H1 (cell line): ENCODE data around the gene TMEM235. TPM values are rescaled to one million over a fixed set of nuclear protein-coding genes. Genes with fewer than 3 reads are reported as not detected.
A peak's percentile ranks its signal among the peaks of the same experiment; 100 is the strongest.

Source experiments
- CTCF ChIA-PET: fragments of 300-600 bp; sonication (Branson Sonifier 250); formaldehyde crosslinking; loops from one replicate; lab custom pipeline; 2021; ENCODE audit not compliant: partially characterized antibody; lab: Charles Lee
- POLR2A ChIA-PET: fragments of 300-600 bp; sonication (Branson Sonifier 250); formaldehyde crosslinking; loops from one replicate; lab custom pipeline; 2021; ENCODE audit warnings: inconsistent platforms; ENCODE audit not compliant: partially characterized antibody; lab: Charles Lee
- DNase-seq, 2 experiments: peaks; one replicate each; pipeline versions ENCODE4 v3.0.0 to v3.0.0-alpha.2; 2010 to 2022; ENCODE audit warnings: low spot score in 2 of 2, low read depth in 1 of 2, mixed read lengths in 1 of 2
- FAIRE-seq: peaks from 2 replicates; lab custom pipeline; 2011; peaks lifted over from hg19 to GRCh38; lab: Jason Lieb, UNC
- H2AFZ ChIP-seq: 2 replicates; pipeline ENCODE4 v1.8.1; 2012; ENCODE audit warnings: low read length, inconsistent platforms
- H2AK5ac ChIP-seq: 2 replicates; pipeline ENCODE4 v1.6.1; 2013; ENCODE audit warnings: low read depth, low read length
- H2BK120ac ChIP-seq: replicated peaks from 2 replicates; pipeline ENCODE3; 2013; ENCODE audit warnings: low read depth, low read length, inconsistent platforms
- H2BK12ac ChIP-seq: 2 replicates; pipeline ENCODE4 v1.6.1; 2013; ENCODE audit warnings: low read depth, low read length
- H2BK15ac ChIP-seq: 2 replicates; pipeline ENCODE4 v1.6.1; 2013; ENCODE audit warnings: low read length
- H2BK20ac ChIP-seq: 2 replicates; pipeline ENCODE4 v1.6.1; 2013; ENCODE audit warnings: low read length
- H2BK5ac ChIP-seq: 2 replicates; pipeline ENCODE4 v1.6.1; 2013; ENCODE audit warnings: low read depth, low read length
- H3K14ac ChIP-seq: 2 replicates; pipeline ENCODE4 v1.6.1; 2013; ENCODE audit warnings: inconsistent platforms; ENCODE audit not compliant: insufficient read length
- H3K18ac ChIP-seq: 2 replicates; pipeline ENCODE4 v1.6.1; 2013; ENCODE audit warnings: low read length; ENCODE audit errors: extremely low read depth
- H3K23ac ChIP-seq: 2 replicates; pipeline ENCODE4 v1.6.1; 2013; ENCODE audit warnings: inconsistent platforms; ENCODE audit not compliant: insufficient read length
- H3K23me2 ChIP-seq: 2 replicates; pipeline ENCODE4 v1.6.1; 2013; ENCODE audit warnings: low read depth, low read length
- H3K27ac ChIP-seq: 2 replicates; pipeline ENCODE4 v1.6.1; 2011; ENCODE audit warnings: low read depth, low read length, inconsistent platforms
- H3K27me3 ChIP-seq, 4 experiments: replicated peaks in 1 of 4; 1 replicate in 1 of 4; 2 replicates in 3 of 4; pipeline versions ENCODE4 v1.6.1 to v1.8.1; 2011 to 2013; ENCODE audit warnings: low read length in 3 of 4, mild to moderate bottlenecking in 3 of 4, inconsistent platforms in 2 of 4, mixed read lengths in 2 of 4, moderate library complexity in 1 of 4; ENCODE audit not compliant: control insufficient read depth in 3 of 4, insufficient read depth in 3 of 4; ENCODE audit errors: extremely low read depth in 1 of 4
- H3K36me3 ChIP-seq, 4 experiments: 2 replicates each; pipeline versions ENCODE4 v1.6.1 to v1.8.1; 2011 to 2013; ENCODE audit warnings: mild to moderate bottlenecking in 4 of 4, low read length in 3 of 4, moderate library complexity in 2 of 4, control low read depth in 1 of 4, inconsistent platforms in 1 of 4; ENCODE audit not compliant: insufficient read depth in 4 of 4, control insufficient read depth in 2 of 4
- H3K4ac ChIP-seq: replicated peaks from 2 replicates; pipeline ENCODE3; 2013; ENCODE audit warnings: low read length, low read depth, mixed read lengths, inconsistent platforms; ENCODE audit not compliant: insufficient read length
- H3K4me1 ChIP-seq, 4 experiments: replicated peaks in 1 of 4; 1 replicate in 1 of 4; 2 replicates in 3 of 4; pipeline versions ENCODE4 v1.6.1 to v1.8.1; 2011 to 2013; ENCODE audit warnings: low read length in 3 of 4, inconsistent platforms in 2 of 4, mixed read lengths in 1 of 4; ENCODE audit not compliant: insufficient read depth in 4 of 4, control insufficient read depth in 3 of 4
- H3K4me2 ChIP-seq, 2 experiments: 2 replicates each; pipeline versions ENCODE4 v1.6.1 to v1.8.1; 2011 to 2013; ENCODE audit warnings: low read depth in 2 of 2, low read length in 2 of 2, control low read depth in 1 of 2, inconsistent platforms in 1 of 2, mild to moderate bottlenecking in 1 of 2; ENCODE audit not compliant: insufficient read depth in 1 of 2
- H3K4me3 ChIP-seq, 4 experiments: fragments of 200-600, 300-600 bp in 1 of 4; sonication (generic), shearing (Covaris generic), sonication (Bioruptor Twin) in 1 of 4; 2 replicates each; pipeline versions ENCODE4 v1.5.1 to v1.8.1; 2011 to 2016; ENCODE audit warnings: low read length in 4 of 4, low read depth in 3 of 4, control low read depth in 2 of 4, inconsistent platforms in 2 of 4, mild to moderate bottlenecking in 2 of 4, mixed read lengths in 1 of 4, moderate library complexity in 1 of 4; ENCODE audit not compliant: insufficient read depth in 2 of 4; ENCODE audit errors: extremely low read depth in 1 of 4
- H3K56ac ChIP-seq: replicated peaks from 2 replicates; pipeline ENCODE3; 2013; ENCODE audit warnings: low read depth, mild to moderate bottlenecking, mixed read lengths, low read length, inconsistent platforms; ENCODE audit not compliant: insufficient read length
- H3K79me1 ChIP-seq: 2 replicates; pipeline ENCODE4 v1.6.1; 2013; ENCODE audit warnings: low read depth, low read length, control low read depth
- H3K79me2 ChIP-seq, 2 experiments: 2 replicates each; pipeline versions ENCODE4 v1.6.1 to v1.8.1; 2012 to 2013; ENCODE audit warnings: low read length in 2 of 2, mild to moderate bottlenecking in 2 of 2, inconsistent platforms in 1 of 2; ENCODE audit not compliant: insufficient read depth in 2 of 2, control insufficient read depth in 1 of 2
- H3K9ac ChIP-seq, 4 experiments: replicated peaks in 1 of 4; 1 replicate in 1 of 4; 2 replicates in 3 of 4; pipeline versions ENCODE4 v1.6.1 to v1.8.1; 2011 to 2013; ENCODE audit warnings: low read depth in 3 of 4, low read length in 3 of 4, control low read depth in 2 of 4, mild to moderate bottlenecking in 2 of 4, moderate library complexity in 2 of 4, inconsistent platforms in 1 of 4; ENCODE audit errors: extremely low read depth in 1 of 4
- H3K9me3 ChIP-seq, 2 experiments: 2 replicates each; pipeline versions ENCODE4 v1.6.1 to v1.8.1; 2012 to 2013; ENCODE audit warnings: mild to moderate bottlenecking in 2 of 2, moderate library complexity in 2 of 2, control low read depth in 1 of 2, inconsistent platforms in 1 of 2, low read depth in 1 of 2, low read length in 1 of 2, mixed read lengths in 1 of 2; ENCODE audit not compliant: insufficient read depth in 2 of 2
- H4K20me1 ChIP-seq, 2 experiments: replicated peaks in 1 of 2; 2 replicates each; pipeline versions ENCODE3 to v1.8.1; 2011 to 2013; ENCODE audit warnings: inconsistent platforms in 2 of 2, low read length in 2 of 2, mild to moderate bottlenecking in 1 of 2; ENCODE audit not compliant: insufficient read depth in 2 of 2, control insufficient read depth in 1 of 2
- H4K5ac ChIP-seq: 2 replicates; pipeline ENCODE4 v1.6.1; 2013; ENCODE audit warnings: low read length, low read depth, mixed read lengths, inconsistent platforms; ENCODE audit not compliant: insufficient read length
- H4K8ac ChIP-seq: 2 replicates; pipeline ENCODE4 v1.8.0; 2013; ENCODE audit warnings: mild to moderate bottlenecking, moderate library complexity, low read length, inconsistent platforms; ENCODE audit not compliant: insufficient read depth; ENCODE audit errors: extremely low read depth
- H4K91ac ChIP-seq: replicated peaks from 2 replicates; pipeline ENCODE3; 2013; ENCODE audit warnings: low read length, mixed read lengths, inconsistent platforms; ENCODE audit not compliant: insufficient read length
- CREB1 ChIP-seq: IDR thresholded peaks from 2 replicates; pipeline ENCODE4 v1.6.1; 2012; ENCODE audit warnings: inconsistent platforms
- SP2 ChIP-seq: IDR thresholded peaks from 2 replicates; pipeline ENCODE4 v1.6.1; 2012; ENCODE audit warnings: mild to moderate bottlenecking, low read length, inconsistent platforms
- YY1 ChIP-seq: IDR thresholded peaks from 2 replicates; pipeline ENCODE4 v1.6.1; 2011; ENCODE audit warnings: low read depth, mild to moderate bottlenecking, low read length
- WGBS, 2 experiments: shearing (Covaris generic) in 1 of 2; methylation state at CpG; one replicate each; pipeline versions ENCODE4 v1.1.6 to v1.1.7; 2013 to 2015; ENCODE audit warnings: low lambda C conversion rate in 2 of 2, mixed read lengths in 2 of 2, inconsistent platforms in 1 of 2, low coverage in 1 of 2, missing lambda C conversion rate in 1 of 2; ENCODE audit not compliant: insufficient replicate concordance in 2 of 2, insufficient coverage in 1 of 2, insufficient read length in 1 of 2; ENCODE audit errors: extremely low coverage in 1 of 2, missing lambda C conversion rate in 1 of 2; 5-methylcytosine and 5-hydroxymethylcytosine counted together
- polyA plus RNA-seq, 7 experiments: library from polyadenylated mRNA; depleted of rRNA in 3 of 7; stranded (reverse) in 5 of 7; unstranded in 2 of 7; fragments of >200 nt in 5 of 7; fragments of 200-250 nt in 2 of 7; gene quantifications; 1 replicate in 5 of 7; 2 replicates in 1 of 7; 4 replicates in 1 of 7; pipeline versions ENCODE4 v1.2.1 to v1.2.3, GENCODE V29; 2011 to 2013; ENCODE audit warnings: missing spikeins in 2 of 7, mixed read lengths in 2 of 7
- total RNA-seq: library from RNA; stranded (reverse); fragmentation: NEBNext Ultra II Directional; extraction: Animal tissue kit (Norgen Biotek cat#: 25700); gene quantifications from 2 replicates; pipeline ENCODE4 v1.2.1, GENCODE V29; 2021
- TF ChIP-seq, protein P1 (sequence below): IDR thresholded peaks from 2 replicates; pipeline ENCODE4 v1.6.1; 2012; ENCODE audit warnings: inconsistent platforms

Gene TMEM235
- total and polyA plus RNA-seq, 2 of the 8 experiments (the other 6 are each of a cell fraction or from before 2014, with no cell fraction given) = 0.05 to 0.15 TPM

DNA sequence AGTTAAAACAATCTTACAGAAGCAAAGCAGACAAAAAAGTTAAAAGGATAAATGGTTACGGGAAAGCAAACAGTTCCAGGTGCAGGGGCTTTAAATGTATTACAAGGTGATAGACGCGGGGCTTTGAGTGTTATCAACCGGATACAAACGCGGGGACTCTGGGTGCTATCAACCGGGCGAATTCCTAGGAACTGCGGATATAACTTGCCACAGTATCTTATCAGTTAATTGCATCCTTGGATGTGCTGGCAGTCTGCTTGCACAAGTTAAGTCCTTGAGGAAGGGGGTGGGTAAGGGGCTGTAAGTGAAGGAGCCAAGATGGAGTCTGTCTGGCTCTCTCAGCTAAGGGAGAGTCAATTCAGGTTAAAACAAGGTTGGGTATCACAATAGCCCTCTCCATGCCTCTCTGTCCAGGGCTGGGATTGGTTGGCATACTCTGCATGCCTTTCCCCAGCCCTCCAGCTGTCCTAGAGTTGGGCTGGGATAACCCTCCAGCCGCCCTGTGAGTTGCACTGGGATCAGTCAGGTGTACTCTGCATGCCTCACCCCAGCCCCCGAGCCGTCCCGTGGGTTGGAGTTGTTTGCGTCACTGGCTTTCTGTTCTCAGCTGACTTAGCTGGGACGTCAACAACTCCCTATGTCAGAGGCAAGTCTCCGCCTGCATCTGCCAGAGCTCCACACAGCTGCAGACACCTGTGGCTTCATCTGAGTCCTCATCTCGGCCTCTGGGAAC is 40.9 kb downstream of the TMEM235 start:
- 68% methylated on average over 17 of the region's 17 CpGs; no CpG with 5 or more reads in 1 of the 2 experiments for WGBS, 2 experiments
- H3K27me3 ChIP-seq = peaks cover 0 to 2% (median 0%) of the 10 kb centered on the region in 4 experiments; a peak in 4 of 7 replicates
- H3K23ac ChIP-seq = no peak overlapping the region
- H3K9ac ChIP-seq = no peak overlapping the region
- TF ChIP-seq YY1 = peak; percentile 59; the same call in 1 of the 2 replicates
- TF ChIP-seq SP2 = no peak
- peak; percentile 75 for TF ChIP-seq CREB1
- TF ChIP-seq, protein P1, sequence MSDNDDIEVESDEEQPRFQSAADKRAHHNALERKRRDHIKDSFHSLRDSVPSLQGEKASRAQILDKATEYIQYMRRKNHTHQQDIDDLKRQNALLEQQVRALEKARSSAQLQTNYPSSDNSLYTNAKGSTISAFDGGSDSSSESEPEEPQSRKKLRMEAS = peak; percentile 32
- H3K27ac ChIP-seq = no peak overlapping the region; the same call in 1 of the 2 replicates
- peak overlapping the region; percentile 44 for H3K4ac ChIP-seq
- no peaks in the 10 kb centered on the region for H3K79me1 ChIP-seq
- H4K91ac ChIP-seq = no peak overlapping the region
- FAIRE-seq (peak; percentile 7), DNase-seq (no peak)
- H2BK12ac ChIP-seq = no peak overlapping the region; the same call in none of the 2 replicates
- no peaks in the 10 kb centered on the region; the same call in 1 of the 2 replicates for H3K23me2 ChIP-seq
- H2BK20ac ChIP-seq = no peak overlapping the region; the same call in 1 of the 2 replicates
- peaks cover 16 to 50% (median 39%) of the 10 kb centered on the region in 4 experiments for H3K4me1 ChIP-seq
- H3K36me3 ChIP-seq = no peaks in the 10 kb centered on the region
- no peak overlapping the region for H3K4me3 ChIP-seq
- ChIA-PET POLR2A (interaction anchor here (1.1 to 1.2 kb wide), 2 partner anchors 10 to 42 kb away, joined by 4 to 5 read pairs; no protein-coding TSS in a partner anchor), CTCF (interaction anchor here (1.0 to 7.8 kb wide), 4 partner anchors 12 to 149 kb away, joined by 3 to 50 read pairs (median 5); no protein-coding TSS in a partner anchor)
- H2AK5ac ChIP-seq = no peak overlapping the region
- 0 out of 2 replicates have a peak overlapping the region, but pooled peaks have one; percentile 4 for H2AFZ ChIP-seq
- H2BK120ac ChIP-seq = no peak overlapping the region
- H3K56ac ChIP-seq = no peak overlapping the region
- peak overlapping the region; percentile 45; the same call in 1 of the 2 replicates for H4K8ac ChIP-seq
- 0 out of 2 replicates have a peak overlapping the region, but pooled peaks have one; percentile 9 for H2BK5ac ChIP-seq
- 0 out of 2 replicates have a peak overlapping the region, but pooled peaks have one; percentile 63 for H2BK15ac ChIP-seq
- H3K9me3 ChIP-seq = no peaks in the 10 kb centered on the region; a peak in 1 of 4 replicates
- H3K18ac ChIP-seq = no peak overlapping the region
- no peaks in the 10 kb centered on the region for H4K20me1 ChIP-seq
- no peak overlapping the region for H4K5ac ChIP-seq
- H3K4me2 ChIP-seq = no peak overlapping the region
- no peaks in the 10 kb centered on the region for H3K79me2 ChIP-seq
- H3K14ac ChIP-seq = no peak overlapping the region
